HEK293 (cell line): Measurements from ENCODE around the gene ATP6V1D.

Experiments used
- CTCF ChIA-PET: fragments of 350-600 bp; formaldehyde crosslinking; extraction: SDS; loops from one replicate; lab custom pipeline; 2021; ENCODE audit warnings: antibody characterized with exemption; lab: Yijun Ruan, JAX
- POLR2A ChIA-PET: fragments of 300-600 bp; formaldehyde crosslinking; extraction: SDS; loops from one replicate; lab custom pipeline; 2020; ENCODE audit warnings: antibody characterized with exemption, inconsistent platforms; lab: Yijun Ruan, JAX
- H3K27ac ChIP-seq: fragments of 200-500 bp; sonication (Bioruptor generic); 2 replicates; pipeline ENCODE4 v1.5.1; 2014; ENCODE audit warnings: low read depth, low read length, control low read depth, inconsistent platforms; ENCODE audit errors: extremely low read depth
- H3K36me3 ChIP-seq, 2 experiments: fragments of 200-500 bp in 1 of 2; sonication (Bioruptor generic) in 1 of 2; 1 replicate in 1 of 2; 2 replicates in 1 of 2; pipeline ENCODE4 v1.5.1; 2014 to 2017; ENCODE audit warnings: inconsistent platforms in 2 of 2, low read length in 2 of 2; ENCODE audit not compliant: control insufficient read depth in 2 of 2, insufficient read depth in 1 of 2
- H3K4me1 ChIP-seq: fragments of 200-500 bp; sonication (Bioruptor generic); 2 replicates; pipeline ENCODE4 v1.5.1; 2014; ENCODE audit warnings: mild to moderate bottlenecking, low read length, inconsistent platforms; ENCODE audit not compliant: control insufficient read depth, insufficient read depth
- H3K4me3 ChIP-seq: 2 replicates; pipeline ENCODE4 v1.5.1; 2011; ENCODE audit warnings: low read depth, mild to moderate bottlenecking, control low read depth, low read length, moderate library complexity
- H3K9me3 ChIP-seq: fragments of 200-500 bp; sonication (Bioruptor generic); 2 replicates; pipeline ENCODE4 v1.5.1; 2014; ENCODE audit warnings: low read depth, low read length, inconsistent platforms; ENCODE audit not compliant: control insufficient read depth, insufficient read depth
- ATF2 ChIP-seq: fragments of 450-650 bp; formaldehyde crosslinking; IDR thresholded peaks from 2 replicates; pipeline ENCODE4 v1.5.1; 2016; ENCODE audit warnings: missing biosample characterization, missing genetic modification characterization, low read depth
- FEZF1 ChIP-seq: fragments of 450-650 bp; formaldehyde crosslinking; IDR thresholded peaks from 2 replicates; pipeline ENCODE4 v1.5.1; 2016; ENCODE audit warnings: missing biosample characterization, missing genetic modification characterization
- GLI2 ChIP-seq: fragments of 450-650 bp; formaldehyde crosslinking; IDR thresholded peaks from 2 replicates; pipeline ENCODE4; 2017; ENCODE audit warnings: missing biosample characterization, missing genetic modification characterization, low read depth, borderline replicate concordance
- KLF1 ChIP-seq: fragments of 450-650 bp; formaldehyde crosslinking; IDR thresholded peaks from 2 replicates; pipeline ENCODE4 v1.5.1; 2016; ENCODE audit warnings: missing biosample characterization, missing genetic modification characterization
- PRDM4 ChIP-seq: fragments of 450-650 bp; formaldehyde crosslinking; IDR thresholded peaks from 2 replicates; pipeline ENCODE4 v1.5.1; 2017; ENCODE audit warnings: missing biosample characterization, missing genetic modification characterization
- SP3 ChIP-seq: fragments of 450-650 bp; formaldehyde crosslinking; IDR thresholded peaks from 2 replicates; pipeline ENCODE4 v1.5.1; 2016; ENCODE audit warnings: missing biosample characterization, missing genetic modification characterization
- ZNF10 ChIP-seq: fragments of 450-650 bp; formaldehyde crosslinking; IDR thresholded peaks from 2 replicates; pipeline ENCODE4 v1.5.1; 2017; ENCODE audit warnings: missing biosample characterization, missing genetic modification characterization
- ZNF133 ChIP-seq: fragments of 450-650 bp; formaldehyde crosslinking; IDR thresholded peaks from 2 replicates; pipeline ENCODE4 v1.5.1; 2016; ENCODE audit warnings: missing biosample characterization, missing genetic modification characterization
- ZNF202 ChIP-seq: fragments of 450-650 bp; formaldehyde crosslinking; IDR thresholded peaks from 2 replicates; pipeline ENCODE4 v1.5.1; 2016; ENCODE audit warnings: missing biosample characterization, missing genetic modification characterization, borderline replicate concordance
- ZNF266 ChIP-seq: fragments of 450-650 bp; formaldehyde crosslinking; IDR thresholded peaks from 2 replicates; pipeline ENCODE4 v1.5.1; 2016; ENCODE audit warnings: missing biosample characterization, missing genetic modification characterization, low read depth
- ZNF292 ChIP-seq: fragments of 450-650 bp; formaldehyde crosslinking; IDR thresholded peaks from 2 replicates; pipeline ENCODE4 v1.5.1; 2016; ENCODE audit warnings: low read depth, missing biosample characterization, missing genetic modification characterization, borderline replicate concordance
- ZNF394 ChIP-seq: fragments of 450-650 bp; formaldehyde crosslinking; IDR thresholded peaks from 2 replicates; pipeline ENCODE4 v1.5.1; 2016; ENCODE audit warnings: missing biosample characterization, missing genetic modification characterization, mild to moderate bottlenecking, moderate library complexity, borderline replicate concordance
- ZNF433 ChIP-seq: fragments of 450-650 bp; formaldehyde crosslinking; IDR thresholded peaks from 2 replicates; pipeline ENCODE4 v1.5.1; 2016; ENCODE audit warnings: missing biosample characterization, missing genetic modification characterization, low read depth
- ZNF624 ChIP-seq: fragments of 450-650 bp; formaldehyde crosslinking; IDR thresholded peaks from 2 replicates; pipeline ENCODE4 v1.5.1; 2017; ENCODE audit warnings: missing biosample characterization, missing genetic modification characterization
- ZNF629 ChIP-seq: fragments of 450-650 bp; formaldehyde crosslinking; IDR thresholded peaks from 2 replicates; pipeline ENCODE4 v1.5.1; 2017; ENCODE audit warnings: missing biosample characterization, missing genetic modification characterization
- ZNF654 ChIP-seq: fragments of 450-650 bp; formaldehyde crosslinking; IDR thresholded peaks from 2 replicates; pipeline ENCODE4 v1.5.1; 2016; ENCODE audit warnings: low read depth, missing biosample characterization, missing genetic modification characterization
- ZNF791 ChIP-seq: fragments of 450-650 bp; formaldehyde crosslinking; IDR thresholded peaks from 2 replicates; pipeline ENCODE4 v1.5.1; 2016; ENCODE audit warnings: missing biosample characterization, missing genetic modification characterization
- TF ChIP-seq, protein P1 (sequence below): fragments of 450-650 bp; formaldehyde crosslinking; conservative IDR thresholded peaks from 2 replicates; pipeline ENCODE4 v1.5.1; 2016; ENCODE audit warnings: low read depth, missing biosample characterization, missing genetic modification characterization
- TF ChIP-seq, protein P2 (sequence below): fragments of 450-650 bp; formaldehyde crosslinking; IDR thresholded peaks from 2 replicates; pipeline ENCODE4 v1.5.1; 2016; ENCODE audit warnings: missing biosample characterization, missing genetic modification characterization

The ATP6V1D gene

GRCh38 chr14:67329666-67330065 lies 29.9 kb downstream of the ATP6V1D start (continued):
- TF ChIP-seq, protein P1, sequence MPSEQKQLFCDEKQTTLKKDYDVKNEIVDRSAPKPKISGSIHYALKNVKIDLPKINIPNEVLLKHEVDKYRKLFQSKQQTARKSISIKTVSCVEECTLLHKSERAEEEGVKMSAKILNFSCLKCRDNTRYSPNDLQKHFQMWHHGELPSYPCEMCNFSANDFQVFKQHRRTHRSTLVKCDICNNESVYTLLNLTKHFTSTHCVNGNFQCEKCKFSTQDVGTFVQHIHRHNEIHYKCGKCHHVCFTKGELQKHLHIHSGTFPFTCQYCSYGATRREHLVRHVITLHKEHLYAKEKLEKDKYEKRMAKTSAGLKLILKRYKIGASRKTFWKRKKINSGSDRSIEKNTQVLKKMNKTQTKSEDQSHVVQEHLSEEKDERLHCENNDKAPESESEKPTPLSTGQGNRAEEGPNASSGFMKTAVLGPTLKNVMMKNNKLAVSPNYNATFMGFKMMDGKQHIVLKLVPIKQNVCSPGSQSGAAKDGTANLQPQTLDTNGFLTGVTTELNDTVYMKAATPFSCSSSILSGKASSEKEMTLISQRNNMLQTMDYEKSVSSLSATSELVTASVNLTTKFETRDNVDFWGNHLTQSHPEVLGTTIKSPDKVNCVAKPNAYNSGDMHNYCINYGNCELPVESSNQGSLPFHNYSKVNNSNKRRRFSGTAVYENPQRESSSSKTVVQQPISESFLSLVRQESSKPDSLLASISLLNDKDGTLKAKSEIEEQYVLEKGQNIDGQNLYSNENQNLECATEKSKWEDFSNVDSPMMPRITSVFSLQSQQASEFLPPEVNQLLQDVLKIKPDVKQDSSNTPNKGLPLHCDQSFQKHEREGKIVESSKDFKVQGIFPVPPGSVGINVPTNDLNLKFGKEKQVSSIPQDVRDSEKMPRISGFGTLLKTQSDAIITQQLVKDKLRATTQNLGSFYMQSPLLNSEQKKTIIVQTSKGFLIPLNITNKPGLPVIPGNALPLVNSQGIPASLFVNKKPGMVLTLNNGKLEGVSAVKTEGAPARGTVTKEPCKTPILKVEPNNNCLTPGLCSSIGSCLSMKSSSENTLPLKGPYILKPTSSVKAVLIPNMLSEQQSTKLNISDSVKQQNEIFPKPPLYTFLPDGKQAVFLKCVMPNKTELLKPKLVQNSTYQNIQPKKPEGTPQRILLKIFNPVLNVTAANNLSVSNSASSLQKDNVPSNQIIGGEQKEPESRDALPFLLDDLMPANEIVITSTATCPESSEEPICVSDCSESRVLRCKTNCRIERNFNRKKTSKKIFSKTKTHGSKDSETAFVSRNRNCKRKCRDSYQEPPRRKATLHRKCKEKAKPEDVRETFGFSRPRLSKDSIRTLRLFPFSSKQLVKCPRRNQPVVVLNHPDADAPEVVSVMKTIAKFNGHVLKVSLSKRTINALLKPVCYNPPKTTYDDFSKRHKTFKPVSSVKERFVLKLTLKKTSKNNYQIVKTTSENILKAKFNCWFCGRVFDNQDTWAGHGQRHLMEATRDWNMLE, result peak; percentile 89
- TF ChIP-seq ZNF433 (tag by site-specific recombination), result peak; percentile 85
- TF ChIP-seq ZNF394 (tag by site-specific recombination), result peak; percentile 95
- peak; percentile 33 for TF ChIP-seq ZNF654 (tag by site-specific recombination)
- peak; percentile 45; the same call in 1 of the 2 replicates for TF ChIP-seq ZNF292 (tag by site-specific recombination)
- TF ChIP-seq ZNF266 (tag by site-specific recombination), result peak; percentile 68; the same call in 1 of the 2 replicates
- TF ChIP-seq SP3, result peak; percentile 26; the same call in 1 of the 2 replicates
- 0 out of 2 replicates have a peak, but pooled peaks have one; percentile 26 for TF ChIP-seq ZNF629 (tag by site-specific recombination)
- TF ChIP-seq ZNF791 (tag by site-specific recombination), result peak; percentile 46; the same call in 1 of the 2 replicates
- peak; percentile 70; the same call in 1 of the 2 replicates for TF ChIP-seq ZNF202
- TF ChIP-seq, all 188 proteins: peak for 31; not testable (repeated sequence) for 157

- Histone ChIP-seq H3K4me3 (no peak overlapping the region), H3K9me3 (no peaks in the 10 kb centered on the region), H3K27ac (no peak overlapping the region), H3K4me1 (no peaks in the 10 kb centered on the region), H3K36me3 (peaks cover 13 to 23% of the 10 kb centered on the region in 2 experiments)
- no peak for TF ChIP-seq ATF2 (tag by site-specific recombination)
- no peak for TF ChIP-seq ZNF133 (tag by site-specific recombination)
- TF ChIP-seq KLF1 (tag by site-specific recombination), result no peak
- 0 out of 2 replicates have a peak, but pooled peaks have one; percentile 8 for TF ChIP-seq FEZF1 (tag by site-specific recombination)
- TF ChIP-seq, protein P2, sequence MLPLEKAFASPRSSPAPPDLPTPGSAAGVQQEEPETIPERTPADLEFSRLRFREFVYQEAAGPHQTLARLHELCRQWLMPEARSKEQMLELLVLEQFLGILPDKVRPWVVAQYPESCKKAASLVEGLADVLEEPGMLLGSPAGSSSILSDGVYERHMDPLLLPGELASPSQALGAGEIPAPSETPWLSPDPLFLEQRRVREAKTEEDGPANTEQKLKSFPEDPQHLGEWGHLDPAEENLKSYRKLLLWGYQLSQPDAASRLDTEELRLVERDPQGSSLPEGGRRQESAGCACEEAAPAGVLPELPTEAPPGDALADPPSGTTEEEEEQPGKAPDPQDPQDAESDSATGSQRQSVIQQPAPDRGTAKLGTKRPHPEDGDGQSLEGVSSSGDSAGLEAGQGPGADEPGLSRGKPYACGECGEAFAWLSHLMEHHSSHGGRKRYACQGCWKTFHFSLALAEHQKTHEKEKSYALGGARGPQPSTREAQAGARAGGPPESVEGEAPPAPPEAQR (tag by site-specific recombination), result no peak
- no peak for TF ChIP-seq ZNF10 (tag by site-specific recombination)
- TF ChIP-seq ZNF624 (tag by site-specific recombination), result no peak
- TF ChIP-seq PRDM4 (tag by site-specific recombination), result no peak
- no peak for TF ChIP-seq GLI2
- CTCF ChIA-PET, result no interaction called here
- POLR2A ChIA-PET, result interaction anchor here (0.6 to 0.7 kb wide), 2 partner anchors 44 to 811 kb away, joined by 3 to 4 read pairs; partner anchors contain the start of gene GPHN
These were observed 40.5 kb downstream of the ATP6V1D start for GRCh38 chr14:67319142-67319541.
